Activated CD8-positive, alpha-beta T cell treated with anti-CD3 and anti-CD28 coated beads for 36 hours (primary cell): ENCODE results near the gene MACROD2. TPM values are rescaled to one million over a fixed set of nuclear protein-coding genes. Genes with fewer than 3 reads are reported as not detected.

ENCODE experiments used
- ATAC-seq: fragments of 200-7000 bp; cut with Tn5 transposase; one replicate; pipeline ENCODE4 v1.10.0; 2021; ENCODE audit warnings: mild to moderate bottlenecking, moderate library complexity
- CTCF ChIA-PET: fragments of 350-600 bp; sonication (Branson Sonifier 250); formaldehyde crosslinking; loops from one replicate; lab custom pipeline; 2021; ENCODE audit warnings: antibody characterized with exemption; lab: Charles Lee
- POLR2A ChIA-PET: fragments of 350-600 bp; sonication (Branson Sonifier 250); formaldehyde crosslinking; loops from one replicate; lab custom pipeline; 2021; ENCODE audit warnings: antibody characterized with exemption; lab: Charles Lee
- DNase-seq: peaks from one replicate; pipeline ENCODE4 v3.0.0-alpha.2; 2020
- H3K27ac Mint-ChIP-seq: one replicate; pipeline ENCODE4 v1.8.0; 2021; ENCODE audit warnings: mild to moderate bottlenecking, mixed read lengths
- H3K27me3 Mint-ChIP-seq: one replicate; pipeline ENCODE4 v1.8.0; 2021; ENCODE audit warnings: mixed read lengths
- H3K36me3 Mint-ChIP-seq: one replicate; pipeline ENCODE4 v1.8.0; 2021; ENCODE audit warnings: low read depth, mixed read lengths
- H3K4me1 Mint-ChIP-seq: one replicate; pipeline ENCODE4 v1.8.0; 2021; ENCODE audit warnings: low read depth, mixed read lengths
- H3K4me3 Mint-ChIP-seq: one replicate; pipeline ENCODE4 v1.8.0; 2021; ENCODE audit warnings: mild to moderate bottlenecking, moderate library complexity, mixed read lengths
- H3K9me3 Mint-ChIP-seq: one replicate; pipeline ENCODE4 v1.8.0; 2021; ENCODE audit warnings: mixed read lengths
- CTCF ChIP-seq: fragments of 200-600 bp; IDR thresholded peaks from one replicate; pipeline ENCODE4 v1.8.0; 2022; ENCODE audit warnings: antibody characterized with exemption, mild to moderate bottlenecking
- intact Hi-C: fragments of 100-400 bp; cut with micrococcal nuclease; formaldehyde crosslinking; loops from one replicate; pipeline ENCODE4 v1.10.0; 2022
- total RNA-seq, 2 experiments: library from RNA; stranded (reverse); gene quantifications; one replicate each; pipeline ENCODE4 v1.2.3, GENCODE V29; 2021

The MACROD2 gene
- total RNA-seq, 2 experiments from 2014 or later: not detected

- Mint-ChIP-seq H3K4me1 (no peaks in the 10 kb centered on the region), H3K36me3 (no peaks in the 10 kb centered on the region), H3K27ac (no peak overlapping the region), H3K4me3 (no peak overlapping the region), H3K27me3 (no peaks in the 10 kb centered on the region), H3K9me3 (no peaks in the 10 kb centered on the region)
- intact Hi-C loops: no loop called here
- ChIA-PET POLR2A (no interaction called here), CTCF (no interaction called here)
- no peak for DNase-seq
- no peak for ATAC-seq
- no peak for TF ChIP-seq CTCF
Measured at GRCh38 chr20:15792855-15793254, 1797.5 kb downstream of the MACROD2 start.

GRCh38 chr20:15794409-15794808 lies 1799.1 kb downstream of the MACROD2 start:
- no peak for ATAC-seq
- CTCF ChIA-PET: no interaction called here
- no peak for TF ChIP-seq CTCF
- no peak for DNase-seq
- H3K36me3 Mint-ChIP-seq: no peaks in the 10 kb centered on the region
- no peaks in the 10 kb centered on the region for H3K9me3 Mint-ChIP-seq
- H3K4me1 Mint-ChIP-seq: no peaks in the 10 kb centered on the region
- H3K4me3 Mint-ChIP-seq: no peak overlapping the region
- no peaks in the 10 kb centered on the region for H3K27me3 Mint-ChIP-seq
- intact Hi-C loops: no loop called here
- no peak overlapping the region for H3K27ac Mint-ChIP-seq
- POLR2A ChIA-PET: no interaction called here

GRCh38 chr20:15795305-15796019 lies 1800.1 kb downstream of the MACROD2 start:
- CTCF ChIA-PET: no interaction called here
- POLR2A ChIA-PET: no interaction called here
- intact Hi-C loops: no loop called here
- no peak for TF ChIP-seq CTCF
- no peak overlapping the region for H3K27ac Mint-ChIP-seq
- H3K27me3 Mint-ChIP-seq: no peaks in the 10 kb centered on the region
- H3K4me1 Mint-ChIP-seq: no peaks in the 10 kb centered on the region
- no peak overlapping the region for H3K4me3 Mint-ChIP-seq
- DNase-seq (no peak), ATAC-seq (no peak)
- H3K36me3 Mint-ChIP-seq: no peaks in the 10 kb centered on the region
- H3K9me3 Mint-ChIP-seq: no peaks in the 10 kb centered on the region

GRCh38 chr20:15799871-15800270 lies 1804.6 kb downstream of the MACROD2 start:
- H3K36me3 Mint-ChIP-seq: no peaks in the 10 kb centered on the region
- H3K27me3 Mint-ChIP-seq: no peaks in the 10 kb centered on the region
- CTCF ChIA-PET: no interaction called here
- no peak for TF ChIP-seq CTCF
- no peak for DNase-seq
- H3K9me3 Mint-ChIP-seq: peaks cover 2% of the 10 kb centered on the region
- intact Hi-C loops: no loop called here
- no peak overlapping the region for H3K4me3 Mint-ChIP-seq
- H3K27ac Mint-ChIP-seq: no peak overlapping the region
- POLR2A ChIA-PET: no interaction called here
- ATAC-seq: no peak
- H3K4me1 Mint-ChIP-seq: no peaks in the 10 kb centered on the region

GRCh38 chr20:15802020-15802419 lies 1806.7 kb downstream of the MACROD2 start:
- Mint-ChIP-seq H3K27ac (no peak overlapping the region), H3K9me3 (peaks cover 7% of the 10 kb centered on the region), H3K27me3 (no peaks in the 10 kb centered on the region), H3K4me3 (no peak overlapping the region), H3K36me3 (no peaks in the 10 kb centered on the region), H3K4me1 (no peaks in the 10 kb centered on the region)
- intact Hi-C loops: no loop called here
- POLR2A ChIA-PET: no interaction called here
- ATAC-seq (no peak), DNase-seq (no peak)
- CTCF ChIA-PET: no interaction called here
- TF ChIP-seq CTCF: no peak
